Skeletal muscle satellite cell (primary cell): ENCODE measurements around the gene HSBP1.

Source experiments
- H3K27me3 ChIP-seq: 2 replicates; pipeline ENCODE4 v1.7.0; 2013; ENCODE audit warnings: low read length; ENCODE audit not compliant: control insufficient read depth, insufficient read depth
- H3K36me3 ChIP-seq: 2 replicates; pipeline ENCODE4 v1.7.0; 2013; ENCODE audit warnings: mild to moderate bottlenecking, control low read depth, low read length; ENCODE audit not compliant: insufficient read depth
- H3K4me1 ChIP-seq: 2 replicates; pipeline ENCODE4 v1.7.0; 2013; ENCODE audit warnings: low read length; ENCODE audit not compliant: control insufficient read depth, insufficient read depth
- H3K4me2 ChIP-seq: 2 replicates; pipeline ENCODE4 v1.7.0; 2013; ENCODE audit warnings: mild to moderate bottlenecking, low read length
- H3K4me3 ChIP-seq: 2 replicates; pipeline ENCODE4 v1.7.0; 2013; ENCODE audit warnings: low read length
- H3K9ac ChIP-seq: 2 replicates; pipeline ENCODE4 v1.7.0; 2013; ENCODE audit warnings: mild to moderate bottlenecking, low read depth, low read length, moderate library complexity
- H3K9me3 ChIP-seq: replicated peaks from 2 replicates; pipeline ENCODE4 v1.7.0; 2013; ENCODE audit warnings: mild to moderate bottlenecking, control low read depth, low read length

Gene HSBP1

DNA sequence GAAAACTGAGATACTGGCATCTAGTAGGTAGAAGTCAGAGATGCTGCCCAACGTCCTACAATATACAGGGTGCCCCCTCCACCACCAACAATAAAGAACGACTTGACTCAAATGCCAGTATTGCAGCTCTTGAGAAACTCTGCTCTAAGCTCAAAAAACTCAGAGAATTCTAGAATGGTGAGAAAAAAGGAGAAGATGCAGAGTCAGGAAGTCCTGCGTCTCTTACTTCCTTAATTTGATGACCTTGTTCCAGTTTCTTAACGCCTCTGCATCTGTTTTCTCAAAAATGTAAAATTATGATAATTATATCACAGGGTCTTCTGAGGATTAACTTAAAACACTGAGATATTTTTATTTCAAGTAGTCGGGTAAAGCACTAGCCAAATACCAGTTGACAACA is 1.7 kb upstream of the HSBP1 start:
- Histone ChIP-seq H3K9ac (no peak overlapping the region), H3K4me1 (peaks cover 10% of the 10 kb centered on the region), H3K9me3 (no peaks in the 10 kb centered on the region), H3K4me2 (no peak overlapping the region), H3K27me3 (no peaks in the 10 kb centered on the region), H3K36me3 (no peaks in the 10 kb centered on the region), H3K4me3 (no peak overlapping the region)

DNA sequence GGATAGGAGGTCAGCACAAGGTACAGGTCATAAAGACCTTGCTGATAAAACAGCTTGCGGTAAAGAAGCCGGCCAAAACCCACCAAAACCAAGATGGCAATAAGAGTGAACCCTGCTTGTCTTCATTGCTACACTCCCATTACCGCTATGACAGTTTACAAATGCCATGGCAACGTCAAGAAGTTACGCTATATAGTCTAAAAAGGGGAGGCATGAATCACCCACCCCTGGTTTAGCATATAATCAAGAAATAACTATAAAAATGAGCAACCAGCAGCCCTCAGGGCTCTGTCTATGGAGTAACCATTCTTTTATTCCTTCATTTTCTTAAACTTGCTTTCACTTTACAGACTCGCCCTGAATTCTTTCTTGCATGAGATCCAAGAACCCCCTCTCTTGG is 1.0 kb upstream of the HSBP1 start:
- Histone ChIP-seq H3K36me3 (peaks cover 6% of the 10 kb centered on the region), H3K27me3 (no peaks in the 10 kb centered on the region), H3K4me2 (no peak overlapping the region), H3K4me3 (no peak overlapping the region), H3K9me3 (no peaks in the 10 kb centered on the region), H3K9ac (no peak overlapping the region), H3K4me1 (peaks cover 10% of the 10 kb centered on the region)

DNA sequence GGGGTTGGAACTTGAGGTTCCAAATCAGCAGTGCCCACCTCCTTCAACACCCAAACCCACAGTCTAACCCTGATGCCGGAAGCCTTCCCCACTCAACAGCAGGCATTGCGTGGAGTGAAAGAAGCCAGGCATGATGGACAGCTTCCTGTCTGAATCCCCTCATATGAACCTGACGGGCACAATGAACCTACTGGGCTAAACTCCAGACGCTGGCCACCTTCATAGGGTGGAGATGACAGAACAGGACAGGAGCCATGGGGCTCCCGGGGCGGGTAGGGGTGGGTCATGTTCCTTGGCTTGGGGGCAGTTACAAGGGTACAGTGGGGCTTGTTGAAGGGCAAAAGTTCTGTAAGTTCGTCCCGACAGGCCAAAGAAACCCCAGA is 460 bp upstream of the HSBP1 start:
- H3K4me3 ChIP-seq: peak overlapping the region; percentile 99

DNA sequence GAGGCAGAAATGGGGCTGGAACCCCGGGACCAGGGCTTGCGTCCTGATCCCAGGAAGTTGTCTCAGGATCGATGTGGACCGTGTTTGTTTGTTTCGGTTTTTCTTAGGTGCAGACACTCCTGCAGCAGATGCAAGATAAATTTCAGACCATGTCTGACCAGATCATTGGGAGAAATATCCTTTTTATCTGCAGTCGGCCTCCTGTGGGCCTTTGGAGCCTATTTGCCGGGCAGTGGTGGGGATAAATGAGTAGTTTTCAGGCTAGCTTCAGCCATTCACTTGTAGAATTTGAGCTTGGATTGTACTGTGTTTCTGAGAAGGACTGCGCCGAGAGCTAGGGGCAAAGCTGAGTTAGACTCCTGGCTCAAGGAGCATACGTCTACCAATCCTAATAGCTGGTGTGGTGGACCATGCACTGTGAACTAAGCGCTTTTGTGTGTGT is 816 bp downstream of the HSBP1 start:
- H3K4me3 ChIP-seq: peak overlapping the region; percentile 99
- peaks cover 12% of the 10 kb centered on the region for H3K4me1 ChIP-seq
- H3K27me3 ChIP-seq: no peaks in the 10 kb centered on the region
- H3K9me3 ChIP-seq: no peaks in the 10 kb centered on the region
- H3K9ac ChIP-seq: peak overlapping the region; percentile 93
- peaks cover 17% of the 10 kb centered on the region for H3K36me3 ChIP-seq
- peak overlapping the region; percentile 92 for H3K4me2 ChIP-seq

More for the DNA sequence above, 460 bp upstream of the HSBP1 start:
- no peaks in the 10 kb centered on the region for H3K27me3 ChIP-seq
- peaks cover 10% of the 10 kb centered on the region for H3K4me1 ChIP-seq
- peaks cover 10% of the 10 kb centered on the region for H3K36me3 ChIP-seq
- no peak overlapping the region for H3K9ac ChIP-seq
- peak overlapping the region; percentile 92 for H3K4me2 ChIP-seq
- H3K9me3 ChIP-seq: no peaks in the 10 kb centered on the region

DNA sequence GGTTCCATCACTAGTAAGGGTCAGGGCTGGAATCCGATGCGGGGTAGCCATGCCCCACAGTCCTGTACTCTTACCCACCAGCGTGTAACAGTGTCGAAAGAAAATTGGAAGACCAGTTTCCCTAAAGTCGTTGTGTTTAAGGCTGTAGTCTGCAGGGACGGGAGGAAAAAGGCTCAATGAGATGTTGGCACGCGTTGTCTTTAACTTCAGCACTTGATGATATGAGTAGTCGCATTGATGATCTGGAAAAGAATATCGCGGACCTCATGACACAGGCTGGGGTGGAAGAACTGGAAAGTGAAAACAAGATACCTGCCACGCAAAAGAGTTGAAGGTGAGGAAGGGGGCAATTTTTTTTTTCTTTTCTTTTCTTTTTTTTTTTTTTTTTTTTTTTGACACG is 1.3 kb downstream of the HSBP1 start:
- peaks cover 17% of the 10 kb centered on the region for H3K4me1 ChIP-seq
- no peaks in the 10 kb centered on the region for H3K9me3 ChIP-seq
- H3K36me3 ChIP-seq: peaks cover 17% of the 10 kb centered on the region
- H3K9ac ChIP-seq: peak overlapping the region; percentile 93
- H3K4me3 ChIP-seq: peak overlapping the region; percentile 99
- H3K4me2 ChIP-seq: peak overlapping the region; percentile 92
- no peaks in the 10 kb centered on the region for H3K27me3 ChIP-seq

DNA sequence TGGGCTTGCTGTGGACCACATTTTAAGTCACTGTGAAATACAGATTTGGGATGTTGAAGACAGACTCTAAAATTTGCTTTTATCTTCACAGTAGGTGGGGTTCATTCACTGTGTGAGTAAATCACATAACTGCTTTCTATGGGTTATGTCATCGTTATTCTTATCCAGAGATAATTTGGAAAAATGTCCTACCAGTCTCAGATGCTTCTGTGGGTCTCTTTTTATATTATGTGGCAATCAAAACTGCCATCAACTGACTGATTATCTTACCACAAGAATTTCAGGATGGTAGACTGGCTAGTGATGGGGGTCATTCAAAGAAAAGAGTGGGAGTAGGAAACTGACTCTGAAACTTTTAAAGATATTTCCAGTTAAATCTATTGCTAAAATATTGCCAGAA is 3.1 kb downstream of the HSBP1 start:
- no peak overlapping the region for H3K4me2 ChIP-seq
- H3K36me3 ChIP-seq: peaks cover 17% of the 10 kb centered on the region
- H3K9ac ChIP-seq: no peak overlapping the region
- H3K4me1 ChIP-seq: peaks cover 21% of the 10 kb centered on the region
- no peak overlapping the region for H3K4me3 ChIP-seq
- H3K27me3 ChIP-seq: no peaks in the 10 kb centered on the region
- no peaks in the 10 kb centered on the region for H3K9me3 ChIP-seq

DNA sequence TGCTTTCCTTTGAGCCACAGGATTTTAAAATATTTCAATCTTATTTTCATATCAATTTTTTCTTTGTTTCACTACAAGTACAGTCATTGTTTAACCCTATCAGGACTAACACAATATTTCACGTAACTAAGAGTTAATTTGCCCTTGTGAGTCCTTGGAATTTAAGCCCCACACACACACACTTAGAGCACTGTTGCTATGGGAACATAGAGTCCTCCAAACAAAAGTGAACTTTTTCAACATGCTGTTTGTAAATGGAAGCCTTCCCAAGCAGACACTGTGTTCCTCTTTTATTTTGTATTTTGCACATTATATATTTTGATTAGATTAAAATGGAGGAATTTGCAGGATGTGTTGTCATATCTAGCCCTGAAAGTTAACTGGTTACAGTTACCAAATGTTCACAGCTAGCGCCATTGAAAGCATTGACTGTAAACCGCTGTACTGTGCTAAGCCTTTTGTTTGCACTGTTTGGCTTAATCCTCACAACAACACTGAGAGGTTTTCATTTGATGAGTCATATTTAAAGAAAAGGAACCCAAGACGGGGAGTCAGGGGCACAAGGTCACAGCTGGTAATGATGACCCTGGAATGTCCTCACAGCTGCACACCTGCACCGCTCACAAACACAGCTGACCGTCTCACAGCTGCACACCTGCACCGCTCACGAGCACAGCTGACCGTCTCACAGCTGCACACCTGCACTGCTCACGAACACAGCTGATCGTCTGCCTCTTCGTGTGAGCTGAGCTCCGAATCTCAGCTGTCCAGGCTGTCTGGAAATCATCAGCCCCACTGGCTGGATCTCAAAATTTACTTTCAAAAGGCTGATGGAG is 6.3 kb downstream of the HSBP1 start:
- Histone ChIP-seq H3K4me1 (peaks cover 18% of the 10 kb centered on the region), H3K4me3 (no peak overlapping the region), H3K27me3 (peaks cover 8% of the 10 kb centered on the region), H3K4me2 (peak overlapping the region; percentile 11), H3K9me3 (no peaks in the 10 kb centered on the region), H3K9ac (no peak overlapping the region), H3K36me3 (peaks cover 17% of the 10 kb centered on the region)

- Histone ChIP-seq H3K36me3 (peaks cover 17% of the 10 kb centered on the region), H3K27me3 (peaks cover 9% of the 10 kb centered on the region), H3K9me3 (no peaks in the 10 kb centered on the region), H3K9ac (no peak overlapping the region), H3K4me3 (no peak overlapping the region), H3K4me2 (no peak overlapping the region), H3K4me1 (peaks cover 15% of the 10 kb centered on the region)
Measured at GRCh38 chr16:83814659-83814985, 6.8 kb downstream of the HSBP1 start.

- Histone ChIP-seq H3K27me3 (peaks cover 15% of the 10 kb centered on the region), H3K4me2 (no peak overlapping the region), H3K4me1 (peaks cover 15% of the 10 kb centered on the region), H3K4me3 (no peak overlapping the region), H3K9ac (no peak overlapping the region), H3K36me3 (peaks cover 8% of the 10 kb centered on the region), H3K9me3 (no peaks in the 10 kb centered on the region)
Measured at GRCh38 chr16:83817022-83817421, 9.2 kb downstream of the HSBP1 start.

GRCh38 chr16:83818276-83818675 is 10.5 kb downstream of the HSBP1 start:
- peaks cover 24% of the 10 kb centered on the region for H3K27me3 ChIP-seq
- no peak overlapping the region for H3K9ac ChIP-seq
- H3K4me1 ChIP-seq: peaks cover 12% of the 10 kb centered on the region
- no peak overlapping the region for H3K4me2 ChIP-seq
- no peaks in the 10 kb centered on the region for H3K36me3 ChIP-seq
- H3K4me3 ChIP-seq: no peak overlapping the region
- no peaks in the 10 kb centered on the region for H3K9me3 ChIP-seq

- no peaks in the 10 kb centered on the region for H3K9me3 ChIP-seq
- H3K4me2 ChIP-seq: no peak overlapping the region
- no peak overlapping the region for H3K4me3 ChIP-seq
Measured at GRCh38 chr16:83819361-83819760, 11.6 kb downstream of the HSBP1 start.

More at GRCh38 chr16:83819361-83819760, 11.6 kb downstream of the HSBP1 start:
- Histone ChIP-seq H3K4me1 (peaks cover under 1% of the 10 kb centered on the region), H3K36me3 (no peaks in the 10 kb centered on the region), H3K27me3 (peaks cover 26% of the 10 kb centered on the region), H3K9ac (no peak overlapping the region)
